Vagina (tissue), 2 donors: ENCODE data around the gene RBM12. TPM values are rescaled to one million over a fixed set of nuclear protein-coding genes. Genes with fewer than 3 reads are reported as not detected.

Experiments used
- DNase-seq, 2 donors: peaks; one replicate each; pipeline ENCODE4 v3.0.0-alpha.2; 2017; ENCODE audit errors: extremely low spot score in 2 of 2
- H3K27ac ChIP-seq: fragments of 200-600 bp; sonication (generic); one replicate; pipeline ENCODE4 v1.5.1; 2019
- H3K27me3 ChIP-seq: fragments of 200-600 bp; sonication (generic); one replicate; pipeline ENCODE4 v1.5.1; 2019
- H3K36me3 ChIP-seq, 2 donors: fragments of 200-600 bp; sonication (generic); one replicate each; pipeline ENCODE4 v1.5.1; 2017 to 2019
- H3K4me1 ChIP-seq: fragments of 200-600 bp; sonication (generic); one replicate; pipeline ENCODE4 v1.5.1; 2019
- H3K4me3 ChIP-seq, 2 donors: fragments of 200-600 bp; sonication (generic); 1 replicate in 1 of 2; 2 replicates in 1 of 2; pipeline ENCODE4 v1.5.1; 2016 to 2019
- H3K9me3 ChIP-seq: fragments of 200-600 bp; sonication (generic); one replicate; pipeline ENCODE4 v1.5.1; 2019
- POLR2A ChIP-seq, 2 donors: fragments of 450-650 bp; IDR thresholded peaks; one replicate each; pipeline ENCODE4 v1.6.1; 2017; ENCODE audit warnings: antibody characterized with exemption in 2 of 2, mild to moderate bottlenecking in 2 of 2, moderate library complexity in 2 of 2
- POLR2AphosphoS5 ChIP-seq, 2 donors: sonication (generic); formaldehyde crosslinking; IDR thresholded peaks; one replicate each; pipeline ENCODE4 v1.9.0; 2017; ENCODE audit warnings: antibody characterized with exemption in 2 of 2, mild to moderate bottlenecking in 2 of 2, low read depth in 1 of 2; ENCODE audit not compliant: insufficient read depth in 1 of 2
- intact Hi-C: fragments of 100-400 bp; cut with DNase I; formaldehyde crosslinking; loops from one replicate; pipeline ENCODE4 v1.15.1; 2023
- total RNA-seq: library from RNA; depleted of rRNA; stranded (reverse); fragments of >200 nt; gene quantifications from one replicate; pipeline ENCODE4 v1.2.3, GENCODE V29; 2016
- TF ChIP-seq, protein P1 (sequence below), 3 experiments: fragments of 450-650 bp in 2 of 3; fragments of 200-600 bp in 1 of 3; sonication (generic) in 1 of 3; IDR thresholded peaks; one replicate each; pipeline ENCODE4 v1.5.1; 2017 to 2019; ENCODE audit warnings: antibody characterized with exemption in 3 of 3, mild to moderate bottlenecking in 2 of 3, moderate library complexity in 2 of 3

Gene RBM12
- total RNA-seq, 1 donor from 2014 or later = 26.8 TPM

GRCh38 chr20:35627121-35627520 lies 37.6 kb downstream of the RBM12 start:
- TF ChIP-seq POLR2AphosphoS5 (IDR thresholded peaks at IDR 0.05; ENCODE audit: insufficient read depth in 1 of 2, low read depth in 1 of 2) (no peak), POLR2A (IDR thresholded peaks at IDR 0.05) (no peak)
- TF ChIP-seq, protein P1, sequence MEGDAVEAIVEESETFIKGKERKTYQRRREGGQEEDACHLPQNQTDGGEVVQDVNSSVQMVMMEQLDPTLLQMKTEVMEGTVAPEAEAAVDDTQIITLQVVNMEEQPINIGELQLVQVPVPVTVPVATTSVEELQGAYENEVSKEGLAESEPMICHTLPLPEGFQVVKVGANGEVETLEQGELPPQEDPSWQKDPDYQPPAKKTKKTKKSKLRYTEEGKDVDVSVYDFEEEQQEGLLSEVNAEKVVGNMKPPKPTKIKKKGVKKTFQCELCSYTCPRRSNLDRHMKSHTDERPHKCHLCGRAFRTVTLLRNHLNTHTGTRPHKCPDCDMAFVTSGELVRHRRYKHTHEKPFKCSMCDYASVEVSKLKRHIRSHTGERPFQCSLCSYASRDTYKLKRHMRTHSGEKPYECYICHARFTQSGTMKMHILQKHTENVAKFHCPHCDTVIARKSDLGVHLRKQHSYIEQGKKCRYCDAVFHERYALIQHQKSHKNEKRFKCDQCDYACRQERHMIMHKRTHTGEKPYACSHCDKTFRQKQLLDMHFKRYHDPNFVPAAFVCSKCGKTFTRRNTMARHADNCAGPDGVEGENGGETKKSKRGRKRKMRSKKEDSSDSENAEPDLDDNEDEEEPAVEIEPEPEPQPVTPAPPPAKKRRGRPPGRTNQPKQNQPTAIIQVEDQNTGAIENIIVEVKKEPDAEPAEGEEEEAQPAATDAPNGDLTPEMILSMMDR (IDR thresholded peaks at IDR 0.05) = no peak
- no peaks in the 10 kb centered on the region for H3K4me1 ChIP-seq
- peaks cover 0 to 59% of the 10 kb centered on the region in 2 donors for H3K36me3 ChIP-seq
- no peak overlapping the region for H3K27ac ChIP-seq
- DNase-seq = peak in 1 of 2 donors; percentile 44
- no peaks in the 10 kb centered on the region for H3K9me3 ChIP-seq
- no peak overlapping the region for H3K4me3 ChIP-seq
- H3K27me3 ChIP-seq = no peaks in the 10 kb centered on the region
- intact Hi-C loops = no loop called here

- no peaks in the 10 kb centered on the region for H3K9me3 ChIP-seq
- H3K27me3 ChIP-seq = no peaks in the 10 kb centered on the region
- H3K4me1 ChIP-seq = no peaks in the 10 kb centered on the region
- peaks cover 0 to 52% of the 10 kb centered on the region in 2 donors for H3K36me3 ChIP-seq
- peak in 1 of 2 donors; percentile 77 for DNase-seq
- TF ChIP-seq POLR2A (IDR thresholded peaks at IDR 0.05) (no peak), POLR2AphosphoS5 (IDR thresholded peaks at IDR 0.05; ENCODE audit: insufficient read depth in 1 of 2, low read depth in 1 of 2) (no peak)
- TF ChIP-seq, protein P1 (IDR thresholded peaks at IDR 0.05) = no peak
- intact Hi-C loops = no loop called here
- no peak overlapping the region for H3K4me3 ChIP-seq
- no peak overlapping the region for H3K27ac ChIP-seq
Measured at GRCh38 chr20:35626386-35627001, 38.2 kb downstream of the RBM12 start.

DNA sequence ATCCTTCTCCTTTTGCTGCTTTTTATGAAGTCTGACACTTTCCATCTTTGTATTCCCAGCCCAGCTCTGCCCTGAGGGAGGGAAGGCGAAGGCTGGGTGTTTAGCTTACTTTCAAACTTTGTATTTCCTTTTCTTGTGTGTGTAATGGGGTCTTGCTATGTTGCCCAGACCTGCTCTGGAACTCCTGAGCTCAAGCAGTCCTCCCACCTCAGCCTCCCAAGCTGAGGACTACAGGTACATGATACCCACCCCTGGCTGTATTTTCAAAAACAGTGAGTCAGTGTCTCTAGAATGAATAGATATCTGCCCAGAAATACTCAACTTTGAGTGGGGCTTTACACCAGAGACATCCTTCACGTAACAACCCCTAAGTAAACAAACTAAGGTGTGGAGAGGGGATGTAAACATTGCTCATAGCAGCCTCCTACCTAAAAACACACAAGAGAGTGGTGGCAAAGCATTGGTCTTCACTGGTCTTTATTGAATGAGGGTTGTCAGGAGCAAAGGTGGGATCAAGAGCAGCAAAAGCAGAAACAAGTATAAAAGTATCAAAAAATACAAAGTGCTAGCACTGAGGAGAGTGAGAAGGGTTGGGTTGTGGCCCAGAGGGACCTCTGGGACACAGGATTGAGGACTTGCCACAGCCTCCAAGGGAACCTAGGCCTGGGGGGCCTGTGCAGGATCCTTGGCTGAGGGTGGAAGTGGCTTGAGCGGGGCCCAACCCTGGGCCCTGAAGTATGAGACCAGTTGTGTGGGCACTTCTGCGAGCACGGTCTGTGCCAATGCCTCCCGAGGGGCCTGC lies 38.9 kb downstream of the RBM12 start:
- no peak overlapping the region for H3K4me3 ChIP-seq
- no peak overlapping the region for H3K27ac ChIP-seq
- H3K36me3 ChIP-seq = peaks cover 0 to 45% of the 10 kb centered on the region in 2 donors
- H3K9me3 ChIP-seq = no peaks in the 10 kb centered on the region
- H3K4me1 ChIP-seq = no peaks in the 10 kb centered on the region
- intact Hi-C loops = no loop called here
- peak in 1 of 2 donors; percentile 40 for DNase-seq
- H3K27me3 ChIP-seq = no peaks in the 10 kb centered on the region
- TF ChIP-seq, protein P1 (IDR thresholded peaks at IDR 0.05) = no peak
- TF ChIP-seq POLR2AphosphoS5 (IDR thresholded peaks at IDR 0.05; ENCODE audit: insufficient read depth in 1 of 2, low read depth in 1 of 2) = no peak
- no peak for TF ChIP-seq POLR2A (IDR thresholded peaks at IDR 0.05)

GRCh38 chr20:35621560-35621946 lies 43.1 kb downstream of the RBM12 start:
- no peak overlapping the region for H3K27ac ChIP-seq
- intact Hi-C loops = no loop called here
- H3K4me3 ChIP-seq = no peak overlapping the region
- no peak for DNase-seq
- peaks cover 0 to 10% of the 10 kb centered on the region in 2 donors for H3K36me3 ChIP-seq
- no peaks in the 10 kb centered on the region for H3K9me3 ChIP-seq
- TF ChIP-seq POLR2A (IDR thresholded peaks at IDR 0.05) = no peak
- no peak for TF ChIP-seq POLR2AphosphoS5 (IDR thresholded peaks at IDR 0.05; ENCODE audit: insufficient read depth in 1 of 2, low read depth in 1 of 2)
- TF ChIP-seq, protein P1 (IDR thresholded peaks at IDR 0.05) = no peak
- no peaks in the 10 kb centered on the region for H3K27me3 ChIP-seq
- H3K4me1 ChIP-seq = peaks cover 33% of the 10 kb centered on the region
